Stimulated activated CD8-positive, alpha-beta memory T cell treated with anti-CD3 and anti-CD28 coated beads, Interleukin-4, amount 100 ng/mL, for 1 hour (primary cell): ENCODE results near the gene RHBDL1.

Source experiments
- DNase-seq, 2 donors: peaks; one replicate each; pipeline ENCODE4 v3.0.0-alpha.2; 2020; ENCODE audit warnings: low read depth in 2 of 2, low spot score in 1 of 2

Gene RHBDL1

GRCh38 chr16:674968-675883 is at the start of gene RHBDL1:
RHBDL1 (plus strand) TSS chr16:675671; CDS start chr16:675791, 120 bp downstream.
- no peak for DNase-seq

DNA sequence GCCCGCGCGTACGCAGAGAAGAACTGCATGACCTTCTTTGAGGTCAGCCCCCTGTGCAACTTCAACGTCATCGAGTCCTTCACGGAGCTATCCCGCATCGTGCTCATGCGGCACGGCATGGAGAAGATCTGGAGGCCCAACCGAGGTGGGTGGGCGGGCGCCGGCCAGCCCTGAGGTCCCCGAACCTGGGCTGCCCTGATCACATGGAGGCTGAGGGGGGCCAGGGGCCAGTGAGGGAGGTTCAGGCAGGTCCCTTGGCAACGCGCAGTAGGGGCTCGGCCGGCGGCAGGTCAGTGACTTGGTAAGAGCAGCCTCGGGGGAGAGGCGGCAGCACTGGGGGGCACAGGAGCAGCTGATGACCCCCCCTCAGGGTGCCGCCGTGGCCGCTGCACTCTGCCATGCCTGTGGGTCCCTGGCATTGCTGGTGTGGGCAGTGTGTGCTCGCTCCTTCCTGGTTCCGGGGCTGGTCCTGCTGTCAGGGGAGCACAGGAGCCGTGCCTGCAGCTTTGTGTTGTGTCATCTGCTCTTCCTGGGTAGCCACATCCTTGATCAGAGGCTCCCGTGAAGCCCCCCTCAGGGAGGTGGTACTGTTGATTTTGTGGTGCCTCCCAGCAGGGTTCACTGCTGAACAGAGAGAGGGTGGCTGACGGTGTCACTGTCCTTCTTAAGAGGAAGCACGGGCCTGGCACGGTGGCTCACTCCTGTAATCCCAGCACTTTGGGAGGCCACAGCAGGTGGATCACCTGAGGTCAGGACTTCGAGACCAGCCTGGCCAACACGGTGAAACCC is 49.3 kb upstream of the RHBDL1 start:
- DNase-seq = no peak

DNA sequence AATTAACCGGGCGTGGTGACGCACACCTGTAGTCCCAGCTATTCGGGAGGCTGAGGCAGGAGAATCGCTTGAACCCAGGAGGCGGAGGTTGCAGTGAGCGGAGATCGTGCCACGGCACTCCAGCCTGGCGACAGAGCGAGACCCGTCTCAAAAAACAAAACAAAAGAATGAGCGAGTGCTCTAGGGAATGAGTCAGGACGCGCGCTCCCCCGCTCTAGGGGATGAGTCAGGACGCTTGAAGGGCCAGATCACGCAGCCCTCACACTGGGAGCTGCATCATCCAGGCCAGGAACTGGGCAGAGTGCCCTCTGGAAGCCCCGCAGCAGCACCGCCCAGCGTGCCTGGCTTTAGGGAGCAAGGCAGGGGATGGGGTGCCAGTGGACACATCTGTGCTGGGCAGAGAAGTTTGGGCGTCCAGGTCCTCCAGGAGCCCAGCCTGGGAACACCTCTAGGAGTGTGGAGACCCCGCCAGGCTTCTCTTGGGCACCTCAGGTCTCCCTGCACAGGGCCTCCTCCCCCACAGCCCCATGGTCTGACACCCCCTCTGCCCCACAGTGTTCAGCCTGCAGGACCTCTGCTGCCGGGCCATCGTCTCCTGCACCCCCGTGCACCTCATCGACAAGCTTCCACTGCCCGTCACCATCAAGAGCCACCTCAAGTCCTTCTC is 48.6 kb upstream of the RHBDL1 start:
- no peak for DNase-seq

GRCh38 chr16:627454-628239 is 47.8 kb upstream of the RHBDL1 start:
- no peak for DNase-seq

GRCh38 chr16:628321-629061 is 47.0 kb upstream of the RHBDL1 start:
- no peak for DNase-seq

- DNase-seq = no peak
These were observed 46.2 kb upstream of the RHBDL1 start for GRCh38 chr16:629185-629832.

DNA sequence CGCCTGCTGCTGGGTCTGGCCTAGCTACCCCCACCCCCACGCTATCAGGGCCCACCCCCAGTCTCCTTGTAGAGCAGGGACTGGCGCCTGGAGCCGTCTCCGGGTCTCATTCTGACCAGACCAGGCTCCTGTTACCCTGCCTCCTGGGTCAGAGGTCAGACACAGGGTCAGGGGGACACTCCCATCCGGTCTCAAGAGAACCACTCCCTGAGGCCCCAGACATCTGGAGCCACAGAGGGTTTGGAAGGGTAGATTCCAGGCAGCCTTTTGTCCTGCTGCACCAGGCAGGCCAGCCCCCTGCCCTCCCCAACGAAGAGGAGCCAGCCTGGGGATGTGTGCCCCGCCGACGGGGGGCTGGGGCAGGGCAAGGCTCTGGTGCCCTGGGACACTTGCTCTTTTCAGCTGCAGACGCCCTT is 45.6 kb upstream of the RHBDL1 start:
- DNase-seq = no peak

- DNase-seq = no peak
These were observed 45.1 kb upstream of the RHBDL1 start for GRCh38 chr16:630249-630814.

DNA sequence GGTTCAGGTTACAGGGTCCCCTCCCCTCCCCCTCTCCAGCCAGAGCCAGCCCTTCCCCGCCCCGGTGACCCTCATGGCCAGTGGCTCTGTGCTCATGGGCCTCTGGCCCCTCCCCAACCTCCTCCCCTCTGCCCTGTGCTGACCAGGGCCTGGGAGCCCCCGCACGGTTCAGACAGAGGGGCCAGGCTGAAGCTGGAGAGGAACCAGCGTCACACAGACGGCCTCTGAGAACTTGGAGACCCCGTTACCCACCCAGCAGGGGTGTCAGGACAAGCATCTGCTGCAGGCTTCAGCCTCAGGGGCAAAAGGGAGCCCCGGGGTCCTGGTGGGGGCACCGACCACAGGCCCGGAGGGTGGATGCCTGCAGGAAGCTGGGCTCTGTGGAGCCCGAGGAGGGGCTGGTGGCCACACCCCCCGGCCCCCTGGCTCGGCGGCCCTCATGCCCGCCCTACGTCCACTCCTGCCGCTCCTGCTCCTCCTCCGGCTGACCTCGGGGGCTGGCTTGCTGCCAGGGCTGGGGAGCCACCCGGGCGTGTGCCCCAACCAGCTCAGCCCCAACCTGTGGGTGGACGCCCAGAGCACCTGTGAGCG is 44.6 kb upstream of the RHBDL1 start, which contains the start of gene WFIKKN1:
TSS of gene WFIKKN1 (plus strand) at position 171 of the 591 bp plus-strand sequence. CDS start at position 440, 269 bp downstream.
- no peak for DNase-seq

DNA sequence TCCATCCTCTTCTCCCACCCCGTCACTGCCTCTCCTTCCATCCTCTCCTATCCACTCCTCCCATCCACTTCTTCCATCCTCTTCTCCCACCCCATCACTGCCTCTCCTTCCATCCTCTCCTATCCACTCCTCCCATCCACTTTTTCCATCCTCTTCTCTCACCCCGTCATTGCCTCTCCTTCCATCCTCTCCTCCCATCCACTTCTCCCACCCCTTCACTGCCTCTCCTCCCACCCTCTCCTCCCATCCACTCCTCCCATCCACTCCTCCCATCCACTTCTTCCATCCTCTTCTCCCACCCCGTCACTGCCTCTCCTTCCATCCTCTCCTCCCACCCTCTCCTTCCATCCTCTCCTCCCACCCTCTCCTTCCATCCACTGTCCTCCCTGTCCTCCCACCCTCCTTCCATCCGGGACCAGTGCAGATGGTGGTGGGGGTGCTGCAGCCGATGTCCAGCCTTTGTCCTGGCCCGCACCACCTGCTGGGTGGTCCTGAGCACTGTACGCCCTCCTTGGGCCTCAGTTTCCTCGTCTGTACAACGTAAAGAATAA is 43.6 kb upstream of the RHBDL1 start:
- no peak for DNase-seq

- DNase-seq = no peak
These were observed 42.8 kb upstream of the RHBDL1 start for GRCh38 chr16:632486-633335.

GRCh38 chr16:633336-634050 is 42.0 kb upstream of the RHBDL1 start:
- no peak for DNase-seq

DNA sequence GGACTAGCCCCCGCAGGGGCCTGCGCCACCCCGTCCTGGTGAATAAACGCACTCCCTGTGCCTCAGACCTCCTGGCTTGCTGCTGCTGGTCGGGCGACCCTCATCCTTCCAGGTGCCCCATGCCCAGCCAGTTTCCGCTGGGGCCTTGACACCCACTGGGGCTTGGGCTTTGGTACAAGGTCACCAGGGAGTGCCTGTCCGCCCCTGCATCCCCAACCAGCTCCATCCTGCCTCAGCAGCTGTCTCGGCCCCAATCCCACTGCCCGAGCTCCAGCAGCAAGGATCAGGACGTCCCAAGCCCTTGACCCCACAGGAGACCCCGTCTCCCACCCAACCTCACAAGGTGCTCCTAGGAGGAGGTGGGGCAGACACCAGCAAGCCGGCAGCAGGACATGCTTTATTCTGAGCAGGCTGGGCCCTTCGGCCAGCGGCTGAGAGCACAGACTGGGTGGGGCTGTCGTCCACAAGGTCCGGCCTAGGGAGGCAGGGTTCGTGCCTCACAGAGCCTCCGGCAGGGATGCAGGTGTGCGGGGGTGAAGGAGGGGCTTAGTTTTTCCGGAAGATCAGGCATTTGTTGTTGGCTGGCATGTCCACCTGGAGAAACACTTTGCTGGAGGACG is 41.3 kb upstream of the RHBDL1 start:
- no peak for DNase-seq

- no peak for DNase-seq
These were observed 40.5 kb upstream of the RHBDL1 start for GRCh38 chr16:634996-635395.

- DNase-seq = no peak
These were observed 39.8 kb upstream of the RHBDL1 start for GRCh38 chr16:635573-636205.
